ENCODE data around the gene CYP2F1.
"Not testable (repeated sequence)": the region's sequence is repeated elsewhere in the genome, so short reads cannot be mapped to it uniquely, and the experiment has no call there.

CYP2F1 gene

GRCh38 chr19:41128692-41129091 is 14.5 kb downstream of the CYP2F1 start:
- no peak overlapping the region for H3K27ac ChIP-seq (ENCODE audit: low read length)

GRCh38 chr19:41131186-41131585 is 17.0 kb downstream of the CYP2F1 start:
- Histone ChIP-seq H3K36me3 (ENCODE audit: control insufficient read depth in 1 of 2, insufficient read depth in 2 of 2, low read length in 2 of 2) (no peaks in the 10 kb centered on the region), H3K27ac (ENCODE audit: low read length) (no peak overlapping the region), H3K4me1 (ENCODE audit: control insufficient read depth in 1 of 2, insufficient read depth in 2 of 2, low read length in 2 of 2) (peaks cover 0 to 8% of the 10 kb centered on the region in 2 donors), H3K27me3 (ENCODE audit: low read depth, low read length) (no peaks in the 10 kb centered on the region), H3K4me3 (ENCODE audit: low read depth in 1 of 2, low read length in 2 of 2) (no peak overlapping the region), H3K9me3 (ENCODE audit: control insufficient read depth in 1 of 2, low read length in 2 of 2) (no peaks in the 10 kb centered on the region)

More at GRCh38 chr19:41128692-41129091, 14.5 kb downstream of the CYP2F1 start:
- Histone ChIP-seq H3K9me3 (ENCODE audit: control insufficient read depth in 1 of 2, low read length in 2 of 2) (no peaks in the 10 kb centered on the region), H3K27me3 (ENCODE audit: low read depth, low read length) (no peaks in the 10 kb centered on the region), H3K36me3 (ENCODE audit: control insufficient read depth in 1 of 2, insufficient read depth in 2 of 2, low read length in 2 of 2) (no peaks in the 10 kb centered on the region), H3K4me3 (ENCODE audit: low read depth in 1 of 2, low read length in 2 of 2) (no peak overlapping the region), H3K4me1 (ENCODE audit: control insufficient read depth in 1 of 2, insufficient read depth in 2 of 2, low read length in 2 of 2) (peaks cover 0 to 8% of the 10 kb centered on the region in 2 donors)

DNA sequence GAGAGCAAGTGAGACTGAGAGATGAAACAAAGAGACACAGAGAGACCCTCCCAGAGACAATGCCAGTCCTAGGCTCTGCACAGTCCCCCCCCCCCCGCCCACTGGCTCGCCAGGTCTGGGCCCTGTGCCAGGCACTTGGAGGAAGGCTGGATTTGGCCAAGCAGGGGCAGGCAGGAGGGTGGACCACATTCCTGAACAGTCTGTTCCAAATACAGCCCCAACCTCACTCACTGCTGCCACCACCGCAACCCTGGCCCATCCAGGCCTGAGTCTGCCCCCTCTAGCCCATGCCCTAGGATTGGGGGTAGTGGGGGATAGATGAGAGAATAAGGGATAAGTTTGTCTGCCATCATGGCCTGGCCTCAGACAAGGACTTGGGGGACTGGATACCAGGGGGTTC is 19.0 kb downstream of the CYP2F1 start:
- Histone ChIP-seq H3K9me3 (ENCODE audit: control insufficient read depth in 1 of 2, low read length in 2 of 2) (no peaks in the 10 kb centered on the region), H3K27me3 (ENCODE audit: low read depth, low read length) (no peaks in the 10 kb centered on the region), H3K4me1 (ENCODE audit: control insufficient read depth in 1 of 2, insufficient read depth in 2 of 2, low read length in 2 of 2) (peaks cover 0 to 7% of the 10 kb centered on the region in 2 donors), H3K27ac (ENCODE audit: low read length) (no peak overlapping the region), H3K4me3 (ENCODE audit: low read depth in 1 of 2, low read length in 2 of 2) (no peak overlapping the region), H3K36me3 (ENCODE audit: control insufficient read depth in 1 of 2, insufficient read depth in 2 of 2, low read length in 2 of 2) (no peaks in the 10 kb centered on the region)

GRCh38 chr19:41134616-41135015 is 20.4 kb downstream of the CYP2F1 start:
- no peaks in the 10 kb centered on the region for H3K9me3 ChIP-seq (ENCODE audit: control insufficient read depth in 1 of 2, low read length in 2 of 2)
- H3K4me1 ChIP-seq (ENCODE audit: control insufficient read depth in 1 of 2, insufficient read depth in 2 of 2, low read length in 2 of 2): peaks cover 0 to 3% of the 10 kb centered on the region in 2 donors
- no peaks in the 10 kb centered on the region for H3K27me3 ChIP-seq (ENCODE audit: low read depth, low read length)
- H3K36me3 ChIP-seq (ENCODE audit: control insufficient read depth in 1 of 2, insufficient read depth in 2 of 2, low read length in 2 of 2): no peaks in the 10 kb centered on the region
- H3K27ac ChIP-seq (ENCODE audit: low read length): no peak overlapping the region
- H3K4me3 ChIP-seq (ENCODE audit: low read depth in 1 of 2, low read length in 2 of 2): no peak overlapping the region

DNA sequence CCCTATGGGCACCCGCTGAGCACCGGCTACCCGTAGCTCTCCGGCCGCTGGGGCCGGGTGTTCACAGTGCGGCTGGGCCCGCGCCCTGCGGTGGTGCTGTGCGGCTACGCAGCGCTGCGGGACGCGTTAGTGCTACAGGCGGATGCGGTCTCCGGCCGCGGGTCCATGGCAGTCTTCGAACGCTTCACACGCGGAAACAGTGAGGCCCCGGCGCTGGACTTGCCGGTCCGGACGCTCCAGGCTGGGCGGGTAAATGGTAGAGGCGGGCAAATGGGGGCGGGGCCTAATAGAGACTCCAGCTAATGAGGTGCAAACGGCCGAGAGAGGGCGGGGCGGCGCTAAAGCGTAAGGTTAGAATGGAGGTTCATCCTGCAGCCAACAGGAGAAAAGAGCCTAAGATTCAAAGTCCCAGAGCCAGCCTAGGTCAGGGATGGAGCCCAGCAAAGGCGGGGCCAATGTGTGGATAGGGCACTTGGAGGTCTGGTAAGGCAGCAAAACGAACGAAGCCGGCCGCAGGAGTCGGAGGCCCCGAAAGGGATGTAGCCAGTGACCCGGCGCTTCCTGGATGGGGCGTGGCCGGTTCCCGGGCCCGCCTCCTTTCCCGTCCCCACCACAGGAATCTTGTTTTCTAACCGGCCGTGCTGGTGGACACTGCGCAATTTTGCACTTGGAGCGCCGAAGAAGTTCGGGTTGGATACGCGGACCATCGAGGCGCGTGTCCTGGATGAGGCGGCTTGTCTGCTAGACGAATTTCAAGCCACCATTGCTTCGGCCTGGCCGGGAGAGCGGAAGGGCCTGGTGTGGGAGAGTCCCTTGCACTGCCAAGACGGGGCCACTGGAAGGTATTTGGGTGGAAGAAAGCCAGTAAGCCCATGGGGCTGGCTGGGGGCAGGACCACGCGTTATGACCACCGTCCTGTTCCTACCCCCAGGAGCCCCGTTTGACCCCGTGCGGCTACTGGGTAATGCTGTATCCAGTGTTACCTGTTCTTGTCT is 21.5 kb downstream of the CYP2F1 start:
- H3K4me1 ChIP-seq (ENCODE audit: control insufficient read depth in 1 of 2, insufficient read depth in 2 of 2, low read length in 2 of 2); H3K27ac ChIP-seq (ENCODE audit: low read length); H3K36me3 ChIP-seq (ENCODE audit: control insufficient read depth in 1 of 2, insufficient read depth in 2 of 2, low read length in 2 of 2); H3K9me3 ChIP-seq (ENCODE audit: control insufficient read depth in 1 of 2, low read length in 2 of 2); H3K27me3 ChIP-seq (ENCODE audit: low read depth, low read length): not testable (repeated sequence)
- H3K4me3 ChIP-seq (ENCODE audit: low read depth in 1 of 2, low read length in 2 of 2): peak overlapping the region in 1 of 2 donors; percentile 59

DNA sequence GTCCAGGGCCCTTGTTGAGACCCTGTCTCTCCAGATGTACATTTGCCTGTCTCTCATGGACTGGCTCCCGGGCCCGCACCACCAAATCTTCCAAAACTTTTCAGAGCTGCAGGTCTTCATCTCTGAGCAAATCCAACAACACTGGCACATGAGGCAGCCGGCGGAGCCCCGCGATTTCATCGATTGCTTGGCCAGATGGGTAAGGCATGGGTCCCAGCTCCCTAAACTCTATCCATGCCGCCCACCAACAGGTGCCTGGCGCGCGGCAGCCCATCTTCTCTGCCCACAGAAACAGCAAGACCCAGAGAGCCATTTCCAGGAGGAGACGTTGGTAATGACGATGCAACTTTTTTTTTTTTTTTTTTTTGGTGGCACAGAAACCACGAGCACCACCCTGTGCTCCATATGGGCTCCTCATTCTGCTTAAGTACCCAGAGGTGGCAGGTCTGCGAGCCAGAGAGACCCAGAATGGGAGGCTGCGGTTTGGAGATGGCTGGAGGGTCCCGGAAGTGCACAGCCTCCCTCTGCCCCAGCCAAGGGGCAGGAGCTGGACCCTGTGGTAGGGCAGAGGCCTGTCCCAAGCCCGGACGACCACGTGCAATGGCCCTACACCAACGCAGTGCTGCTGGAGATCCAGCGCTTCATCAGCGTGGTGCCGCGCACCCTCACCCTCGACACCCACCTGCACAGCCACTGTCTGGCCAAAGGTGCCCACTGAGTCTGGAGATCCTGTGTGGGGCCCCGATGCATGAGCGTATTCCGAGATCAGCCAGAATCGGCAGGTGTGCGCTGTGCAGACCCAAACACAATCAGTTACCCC is 22.6 kb downstream of the CYP2F1 start:
- H3K4me1 ChIP-seq (ENCODE audit: control insufficient read depth in 1 of 2, insufficient read depth in 2 of 2, low read length in 2 of 2): peaks cover 0 to 3% of the 10 kb centered on the region in 2 donors
- H3K27ac ChIP-seq (ENCODE audit: low read length): no peak overlapping the region
- no peaks in the 10 kb centered on the region for H3K27me3 ChIP-seq (ENCODE audit: low read depth, low read length)
- H3K4me3 ChIP-seq (ENCODE audit: low read depth in 1 of 2, low read length in 2 of 2): no peak overlapping the region
- no peaks in the 10 kb centered on the region for H3K36me3 ChIP-seq (ENCODE audit: control insufficient read depth in 1 of 2, insufficient read depth in 2 of 2, low read length in 2 of 2)
- no peaks in the 10 kb centered on the region for H3K9me3 ChIP-seq (ENCODE audit: control insufficient read depth in 1 of 2, low read length in 2 of 2)

DNA sequence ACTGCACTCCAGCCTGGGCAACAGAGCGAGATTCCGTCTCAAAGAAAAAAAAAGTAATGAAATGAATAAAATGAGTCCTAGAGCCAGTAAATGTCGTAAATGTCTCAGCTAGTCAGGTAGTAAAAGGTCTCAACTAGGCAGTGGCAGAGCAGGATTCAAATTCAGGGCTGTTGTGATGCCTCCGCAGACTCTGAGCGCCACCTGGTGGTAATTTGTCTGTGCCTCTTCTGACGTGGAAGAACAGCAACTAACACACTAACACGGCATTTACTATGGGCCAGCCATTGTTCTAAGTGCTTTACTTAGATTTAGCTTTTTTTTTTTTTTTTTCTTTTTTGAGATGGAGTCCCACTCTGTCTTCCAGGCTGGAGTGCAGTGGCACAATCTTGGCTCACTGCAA is 30.2 kb downstream of the CYP2F1 start:
- no peak overlapping the region for H3K27ac ChIP-seq (ENCODE audit: low read length)
- no peaks in the 10 kb centered on the region for H3K27me3 ChIP-seq (ENCODE audit: low read depth, low read length)
- no peaks in the 10 kb centered on the region for H3K9me3 ChIP-seq (ENCODE audit: control insufficient read depth in 1 of 2, low read length in 2 of 2)
- H3K4me3 ChIP-seq (ENCODE audit: low read depth in 1 of 2, low read length in 2 of 2): no peak overlapping the region
- H3K36me3 ChIP-seq (ENCODE audit: control insufficient read depth in 1 of 2, insufficient read depth in 2 of 2, low read length in 2 of 2): no peaks in the 10 kb centered on the region
- no peaks in the 10 kb centered on the region for H3K4me1 ChIP-seq (ENCODE audit: control insufficient read depth in 1 of 2, insufficient read depth in 2 of 2, low read length in 2 of 2)

DNA sequence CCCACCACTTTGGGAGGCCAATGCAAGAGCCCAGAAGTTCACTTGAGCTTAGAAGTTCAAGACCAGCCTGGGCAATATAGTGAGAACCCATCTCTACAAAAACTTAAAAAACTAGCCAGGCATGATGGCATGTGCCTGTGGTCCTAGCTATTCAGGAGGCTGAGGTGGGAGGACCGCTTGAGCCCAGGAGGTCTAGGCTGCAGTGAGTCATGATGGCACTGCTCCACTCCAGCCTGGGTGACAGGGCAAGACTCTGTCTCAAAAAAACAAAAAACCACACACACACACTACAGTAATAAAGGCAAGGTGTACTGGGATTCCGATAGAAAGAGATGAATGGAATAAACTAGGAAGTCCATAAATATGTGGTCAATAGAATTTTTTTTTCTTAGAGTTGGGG is 35.6 kb downstream of the CYP2F1 start:
- H3K27ac ChIP-seq (ENCODE audit: low read length): no peak overlapping the region
- H3K4me1 ChIP-seq (ENCODE audit: control insufficient read depth in 1 of 2, insufficient read depth in 2 of 2, low read length in 2 of 2): no peaks in the 10 kb centered on the region
- H3K9me3 ChIP-seq (ENCODE audit: control insufficient read depth in 1 of 2, low read length in 2 of 2): no peaks in the 10 kb centered on the region
- H3K4me3 ChIP-seq (ENCODE audit: low read depth in 1 of 2, low read length in 2 of 2): no peak overlapping the region
- H3K27me3 ChIP-seq (ENCODE audit: low read depth, low read length): no peaks in the 10 kb centered on the region
- no peaks in the 10 kb centered on the region for H3K36me3 ChIP-seq (ENCODE audit: control insufficient read depth in 1 of 2, insufficient read depth in 2 of 2, low read length in 2 of 2)

DNA sequence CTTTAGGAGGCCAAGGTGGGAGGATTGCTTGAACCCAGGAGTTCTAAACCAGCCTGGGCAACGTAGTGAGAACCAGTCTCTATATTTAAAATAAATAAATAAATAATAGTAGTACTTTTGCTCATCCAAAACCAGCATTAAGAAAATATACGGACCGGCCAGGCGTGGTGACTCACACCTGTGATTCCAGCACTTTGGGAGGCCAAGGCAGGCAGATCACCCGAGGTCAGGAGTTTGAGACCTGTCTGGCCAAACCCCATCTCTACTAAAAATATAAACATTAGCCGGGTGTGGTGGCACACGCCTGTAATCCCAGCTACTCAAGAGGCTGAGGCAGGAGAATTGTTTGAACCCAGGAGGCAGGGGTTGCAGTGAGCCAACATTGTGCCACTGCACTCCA is 36.8 kb downstream of the CYP2F1 start:
- H3K27me3 ChIP-seq (ENCODE audit: low read depth, low read length); H3K4me3 ChIP-seq (ENCODE audit: low read depth in 1 of 2, low read length in 2 of 2); H3K36me3 ChIP-seq (ENCODE audit: control insufficient read depth in 1 of 2, insufficient read depth in 2 of 2, low read length in 2 of 2); H3K9me3 ChIP-seq (ENCODE audit: control insufficient read depth in 1 of 2, low read length in 2 of 2); H3K4me1 ChIP-seq (ENCODE audit: control insufficient read depth in 1 of 2, insufficient read depth in 2 of 2, low read length in 2 of 2); H3K27ac ChIP-seq (ENCODE audit: low read length): not testable (repeated sequence)

DNA sequence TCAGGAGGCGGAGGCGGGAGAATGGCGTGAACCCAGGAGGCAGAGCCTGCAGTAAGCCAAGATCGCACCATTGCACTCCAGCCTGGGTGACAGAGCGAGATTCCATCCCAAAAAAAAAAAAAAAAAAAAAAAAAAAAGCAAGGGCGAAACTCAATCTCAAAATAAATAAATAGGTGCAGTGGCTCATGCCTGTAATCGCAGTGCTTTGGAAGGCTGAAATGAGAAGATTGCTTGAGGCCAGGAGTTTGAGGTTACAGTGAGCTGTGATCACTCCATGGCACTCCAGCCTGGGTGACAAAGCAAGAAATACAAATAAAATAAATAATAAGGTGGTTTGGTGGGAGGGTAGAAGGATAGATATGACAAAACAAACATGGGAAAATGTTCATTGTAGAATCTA is 39.8 kb downstream of the CYP2F1 start:
- H3K9me3 ChIP-seq (ENCODE audit: control insufficient read depth in 1 of 2, low read length in 2 of 2): peaks cover 0 to 5% of the 10 kb centered on the region in 2 donors
- H3K27me3 ChIP-seq (ENCODE audit: low read depth, low read length): no peaks in the 10 kb centered on the region
- no peak overlapping the region for H3K4me3 ChIP-seq (ENCODE audit: low read depth in 1 of 2, low read length in 2 of 2)
- no peaks in the 10 kb centered on the region for H3K4me1 ChIP-seq (ENCODE audit: control insufficient read depth in 1 of 2, insufficient read depth in 2 of 2, low read length in 2 of 2)
- no peaks in the 10 kb centered on the region for H3K36me3 ChIP-seq (ENCODE audit: control insufficient read depth in 1 of 2, insufficient read depth in 2 of 2, low read length in 2 of 2)
- H3K27ac ChIP-seq (ENCODE audit: low read length): no peak overlapping the region

GRCh38 chr19:41156207-41156606 is 42.0 kb downstream of the CYP2F1 start:
- H3K4me3 ChIP-seq (ENCODE audit: low read depth in 1 of 2, low read length in 2 of 2): no peak overlapping the region
- H3K27me3 ChIP-seq (ENCODE audit: low read depth, low read length): no peaks in the 10 kb centered on the region
- H3K9me3 ChIP-seq (ENCODE audit: control insufficient read depth in 1 of 2, low read length in 2 of 2): peaks cover 0 to 5% of the 10 kb centered on the region in 2 donors
- H3K4me1 ChIP-seq (ENCODE audit: control insufficient read depth in 1 of 2, insufficient read depth in 2 of 2, low read length in 2 of 2): no peaks in the 10 kb centered on the region
- H3K27ac ChIP-seq (ENCODE audit: low read length): no peak overlapping the region
- H3K36me3 ChIP-seq (ENCODE audit: control insufficient read depth in 1 of 2, insufficient read depth in 2 of 2, low read length in 2 of 2): no peaks in the 10 kb centered on the region

All from muscle layer of duodenum (tissue), 2 donors.